T-helper 1 cell treated with Interleukin-12 subunit alpha and Interleukin-12 subunit beta and Interleukin-4 antibody, amounts not matched to agents 30 μg/mL and 1 μg/mL, for 36 hours (primary cell): ENCODE data around the gene FN1.

Source experiments
- H3K27ac Mint-ChIP-seq: one replicate; pipeline ENCODE4 v1.8.0; 2021; ENCODE audit warnings: mild to moderate bottlenecking, mixed read lengths
- H3K27me3 Mint-ChIP-seq: one replicate; pipeline ENCODE4 v1.8.0; 2021; ENCODE audit warnings: low read depth, mixed read lengths
- H3K36me3 Mint-ChIP-seq: one replicate; pipeline ENCODE4 v1.8.0; 2021; ENCODE audit warnings: low read depth, mixed read lengths
- H3K4me1 Mint-ChIP-seq: one replicate; pipeline ENCODE4 v1.8.0; 2021; ENCODE audit warnings: low read depth, mixed read lengths
- H3K4me3 Mint-ChIP-seq: one replicate; pipeline ENCODE4 v1.8.0; 2021; ENCODE audit warnings: mild to moderate bottlenecking, moderate library complexity, mixed read lengths
- H3K9me3 Mint-ChIP-seq: one replicate; pipeline ENCODE4 v1.8.0; 2021; ENCODE audit warnings: mixed read lengths

Gene FN1

DNA sequence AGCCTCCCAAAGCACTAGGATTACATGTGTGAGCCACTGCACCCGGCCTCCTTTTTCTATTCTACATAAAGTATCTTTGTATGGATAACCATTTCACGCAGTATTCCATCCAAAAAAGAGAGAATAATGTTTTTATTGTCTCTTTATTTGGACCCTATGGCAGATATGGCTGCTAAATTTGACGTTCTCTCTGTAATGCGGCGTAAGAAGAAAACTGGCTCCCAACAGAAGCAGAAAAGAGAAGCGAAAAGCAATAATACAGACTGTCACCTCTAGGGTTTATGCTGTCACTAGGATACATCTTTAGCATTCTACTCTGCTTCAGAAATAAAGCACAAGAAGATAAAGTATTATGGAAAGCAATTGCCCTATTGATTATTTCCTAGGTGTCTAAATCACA, 55.9 kb downstream of the FN1 start:
- H3K36me3 Mint-ChIP-seq = no peaks in the 10 kb centered on the region
- H3K27me3 Mint-ChIP-seq = no peaks in the 10 kb centered on the region
- no peak overlapping the region for H3K4me3 Mint-ChIP-seq
- H3K27ac Mint-ChIP-seq = no peak overlapping the region
- no peaks in the 10 kb centered on the region for H3K4me1 Mint-ChIP-seq
- H3K9me3 Mint-ChIP-seq = peaks cover under 1% of the 10 kb centered on the region

DNA sequence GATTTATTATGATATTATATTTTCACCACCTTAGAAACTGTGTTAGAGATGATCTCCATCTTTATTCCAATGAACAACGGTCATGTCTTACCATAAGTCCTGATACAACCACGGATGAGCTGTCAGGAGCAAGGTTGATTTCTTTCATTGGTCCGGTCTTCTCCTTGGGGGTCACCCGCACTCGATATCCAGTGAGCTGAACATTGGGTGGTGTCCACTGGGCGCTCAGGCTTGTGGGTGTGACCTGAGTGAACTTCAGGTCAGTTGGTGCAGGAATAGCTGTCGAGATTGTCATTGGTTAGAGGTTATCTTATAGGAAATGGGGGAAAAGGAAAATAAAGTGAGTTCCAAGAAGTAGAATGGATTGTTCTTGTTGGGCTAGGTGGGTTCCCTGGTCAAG, 56.8 kb downstream of the FN1 start:
- Mint-ChIP-seq H3K27me3 (no peaks in the 10 kb centered on the region), H3K4me1 (no peaks in the 10 kb centered on the region), H3K27ac (no peak overlapping the region), H3K4me3 (no peak overlapping the region), H3K9me3 (peaks cover 10% of the 10 kb centered on the region), H3K36me3 (peaks cover 8% of the 10 kb centered on the region)

- no peak overlapping the region for H3K27ac Mint-ChIP-seq
- H3K27me3 Mint-ChIP-seq = no peaks in the 10 kb centered on the region
- H3K4me1 Mint-ChIP-seq = no peaks in the 10 kb centered on the region
- H3K4me3 Mint-ChIP-seq = no peak overlapping the region
- peaks cover 10% of the 10 kb centered on the region for H3K36me3 Mint-ChIP-seq
- peaks cover 11% of the 10 kb centered on the region for H3K9me3 Mint-ChIP-seq
Measured at GRCh38 chr2:215378045-215378444, 57.8 kb downstream of the FN1 start.

GRCh38 chr2:215377283-215377682, 58.6 kb downstream of the FN1 start:
- H3K9me3 Mint-ChIP-seq = peaks cover 11% of the 10 kb centered on the region
- H3K27me3 Mint-ChIP-seq = no peaks in the 10 kb centered on the region
- H3K4me3 Mint-ChIP-seq = no peak overlapping the region
- H3K36me3 Mint-ChIP-seq = peaks cover 10% of the 10 kb centered on the region
- H3K27ac Mint-ChIP-seq = no peak overlapping the region
- no peaks in the 10 kb centered on the region for H3K4me1 Mint-ChIP-seq

- no peak overlapping the region for H3K4me3 Mint-ChIP-seq
- H3K4me1 Mint-ChIP-seq = no peaks in the 10 kb centered on the region
- H3K27me3 Mint-ChIP-seq = no peaks in the 10 kb centered on the region
- H3K36me3 Mint-ChIP-seq = peaks cover 13% of the 10 kb centered on the region
- no peak overlapping the region for H3K27ac Mint-ChIP-seq
- H3K9me3 Mint-ChIP-seq = peaks cover 11% of the 10 kb centered on the region
Measured at GRCh38 chr2:215376103-215376780, 59.6 kb downstream of the FN1 start.

- Mint-ChIP-seq H3K9me3 (peaks cover 11% of the 10 kb centered on the region), H3K4me1 (no peaks in the 10 kb centered on the region), H3K4me3 (no peak overlapping the region), H3K27ac (no peak overlapping the region), H3K36me3 (peaks cover 13% of the 10 kb centered on the region), H3K27me3 (no peaks in the 10 kb centered on the region)
Measured at GRCh38 chr2:215375467-215375830, 60.4 kb downstream of the FN1 start.

GRCh38 chr2:215374642-215375466, 61.0 kb downstream of the FN1 start:
- H3K4me3 Mint-ChIP-seq = no peak overlapping the region
- H3K4me1 Mint-ChIP-seq = no peaks in the 10 kb centered on the region
- H3K36me3 Mint-ChIP-seq = peaks cover 13% of the 10 kb centered on the region
- peaks cover 11% of the 10 kb centered on the region for H3K9me3 Mint-ChIP-seq
- H3K27ac Mint-ChIP-seq = no peak overlapping the region
- H3K27me3 Mint-ChIP-seq = no peaks in the 10 kb centered on the region

DNA sequence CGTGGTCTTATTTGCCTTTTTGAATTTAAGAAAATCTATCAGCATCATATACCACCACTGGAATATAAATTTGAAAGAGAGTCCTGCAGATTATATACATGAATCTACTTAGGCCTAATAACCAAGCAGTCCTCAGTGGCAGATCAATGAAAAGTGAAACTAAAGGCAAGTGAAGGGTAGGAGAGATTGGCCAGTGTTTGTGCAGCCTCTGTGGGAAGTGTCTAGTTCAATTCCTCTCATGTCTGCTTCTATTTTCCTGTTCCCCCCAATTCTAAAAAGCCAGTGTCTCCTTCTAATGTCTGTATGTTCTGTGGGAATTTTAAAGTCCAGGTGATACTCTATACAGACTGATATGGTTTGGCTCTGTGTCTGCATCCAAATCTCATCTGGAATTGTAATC, 61.9 kb downstream of the FN1 start:
- peaks cover 11% of the 10 kb centered on the region for H3K9me3 Mint-ChIP-seq
- no peaks in the 10 kb centered on the region for H3K4me1 Mint-ChIP-seq
- no peak overlapping the region for H3K27ac Mint-ChIP-seq
- H3K27me3 Mint-ChIP-seq = no peaks in the 10 kb centered on the region
- H3K36me3 Mint-ChIP-seq = peaks cover 13% of the 10 kb centered on the region
- no peak overlapping the region for H3K4me3 Mint-ChIP-seq

DNA sequence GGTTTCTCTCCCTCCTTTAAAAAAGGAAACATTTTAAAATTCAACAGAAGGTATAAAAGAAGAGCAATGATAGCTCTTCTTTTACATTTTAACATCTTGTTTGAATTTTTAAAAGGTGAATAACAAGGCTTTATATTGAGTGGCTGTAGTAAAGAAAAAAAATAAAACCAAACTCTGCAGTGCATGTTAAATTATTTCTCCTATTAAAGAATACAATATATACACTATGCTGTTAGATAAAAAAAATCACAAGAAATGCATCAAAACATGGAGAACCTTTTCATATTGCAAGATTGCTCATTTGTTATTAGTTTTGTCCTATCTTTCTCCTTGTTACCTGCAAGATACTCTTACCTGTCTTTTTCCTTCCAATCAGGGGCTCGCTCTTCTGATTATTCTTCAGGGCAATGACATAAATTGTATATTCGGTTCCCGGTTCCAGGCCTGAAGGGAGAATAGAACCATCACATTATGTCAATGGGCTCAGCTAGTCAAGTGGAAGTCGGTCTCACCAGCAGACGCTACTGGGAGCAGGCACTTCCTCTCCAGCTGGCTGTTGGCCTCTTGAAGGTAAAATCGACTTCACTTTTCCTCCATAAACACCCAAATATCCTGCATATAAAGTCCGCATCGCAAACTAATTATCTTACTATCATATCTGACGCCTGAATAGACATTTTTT, 62.8 kb downstream of the FN1 start:
- peaks cover 13% of the 10 kb centered on the region for H3K36me3 Mint-ChIP-seq
- H3K9me3 Mint-ChIP-seq = peaks cover 11% of the 10 kb centered on the region
- no peak overlapping the region for H3K4me3 Mint-ChIP-seq
- H3K4me1 Mint-ChIP-seq = no peaks in the 10 kb centered on the region
- H3K27me3 Mint-ChIP-seq = no peaks in the 10 kb centered on the region
- no peak overlapping the region for H3K27ac Mint-ChIP-seq

GRCh38 chr2:215371915-215372897, 63.7 kb downstream of the FN1 start:
- Mint-ChIP-seq H3K27ac (no peak overlapping the region), H3K4me3 (no peak overlapping the region), H3K9me3 (peaks cover 11% of the 10 kb centered on the region), H3K36me3 (peaks cover 13% of the 10 kb centered on the region), H3K4me1 (no peaks in the 10 kb centered on the region), H3K27me3 (no peaks in the 10 kb centered on the region)

- Mint-ChIP-seq H3K27me3 (no peaks in the 10 kb centered on the region), H3K27ac (no peak overlapping the region)
Measured at GRCh38 chr2:215370112-215370965, 65.5 kb downstream of the FN1 start.

DNA sequence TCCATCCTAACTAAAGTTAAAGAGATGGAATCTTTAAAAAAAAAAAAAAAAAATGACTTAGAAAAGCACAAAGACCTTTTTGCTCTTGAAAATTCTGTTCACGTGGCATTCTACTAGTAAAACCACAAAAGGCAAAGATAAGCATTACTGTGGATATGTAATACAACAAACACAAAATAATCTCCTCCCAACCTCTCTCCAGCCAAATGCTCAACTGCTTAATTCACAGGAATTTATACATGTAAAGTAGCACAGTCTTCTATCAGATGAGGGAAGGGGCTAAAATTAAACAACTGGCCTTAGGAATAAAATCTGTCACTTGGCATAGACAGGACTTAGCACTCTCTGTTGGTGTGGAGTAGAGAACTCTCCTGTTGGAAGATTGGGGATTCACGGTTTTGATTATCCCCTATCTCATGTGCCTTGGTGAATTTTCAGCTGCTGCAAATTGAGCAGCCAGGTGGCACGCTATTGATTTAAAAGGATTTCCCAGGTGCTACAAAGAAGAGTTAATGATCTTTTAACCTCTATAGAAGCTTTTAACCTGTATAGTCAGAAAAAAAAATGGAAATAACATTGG, 66.6 kb downstream of the FN1 start:
- Mint-ChIP-seq H3K36me3 (peaks cover 11% of the 10 kb centered on the region), H3K27me3 (no peaks in the 10 kb centered on the region), H3K27ac (no peak overlapping the region), H3K9me3 (peaks cover 3% of the 10 kb centered on the region), H3K4me1 (no peaks in the 10 kb centered on the region), H3K4me3 (no peak overlapping the region)

More at GRCh38 chr2:215370112-215370965, 65.5 kb downstream of the FN1 start:
- Mint-ChIP-seq H3K36me3 (peaks cover 13% of the 10 kb centered on the region), H3K4me1 (no peaks in the 10 kb centered on the region), H3K4me3 (no peak overlapping the region), H3K9me3 (peaks cover 11% of the 10 kb centered on the region)

DNA sequence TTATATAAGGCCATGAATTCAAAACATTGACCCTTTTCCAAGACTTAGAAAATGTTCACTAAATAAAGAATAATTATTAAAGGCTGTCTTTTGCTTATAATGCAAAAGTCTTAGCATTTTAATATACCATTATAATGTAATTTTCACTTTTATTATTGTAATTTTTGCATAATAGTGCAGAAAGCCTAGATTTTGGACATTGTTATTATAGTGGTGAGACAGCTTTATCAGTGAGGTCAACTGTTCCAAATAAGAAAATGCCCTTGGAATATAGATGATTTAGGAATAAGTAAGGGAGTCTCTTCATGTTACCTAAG, 67.4 kb downstream of the FN1 start:
- H3K27ac Mint-ChIP-seq = no peak overlapping the region
- H3K4me1 Mint-ChIP-seq = no peaks in the 10 kb centered on the region
- peaks cover 11% of the 10 kb centered on the region for H3K36me3 Mint-ChIP-seq
- no peaks in the 10 kb centered on the region for H3K27me3 Mint-ChIP-seq
- H3K9me3 Mint-ChIP-seq = no peaks in the 10 kb centered on the region
- H3K4me3 Mint-ChIP-seq = no peak overlapping the region
